ENCODE measurements around the gene MLN. TPM values are rescaled to one million over a fixed set of nuclear protein-coding genes. Genes with fewer than 3 reads are reported as not detected.

Gene MLN
- total RNA-seq, 6 experiments from 2014 or later, result not detected

DNA sequence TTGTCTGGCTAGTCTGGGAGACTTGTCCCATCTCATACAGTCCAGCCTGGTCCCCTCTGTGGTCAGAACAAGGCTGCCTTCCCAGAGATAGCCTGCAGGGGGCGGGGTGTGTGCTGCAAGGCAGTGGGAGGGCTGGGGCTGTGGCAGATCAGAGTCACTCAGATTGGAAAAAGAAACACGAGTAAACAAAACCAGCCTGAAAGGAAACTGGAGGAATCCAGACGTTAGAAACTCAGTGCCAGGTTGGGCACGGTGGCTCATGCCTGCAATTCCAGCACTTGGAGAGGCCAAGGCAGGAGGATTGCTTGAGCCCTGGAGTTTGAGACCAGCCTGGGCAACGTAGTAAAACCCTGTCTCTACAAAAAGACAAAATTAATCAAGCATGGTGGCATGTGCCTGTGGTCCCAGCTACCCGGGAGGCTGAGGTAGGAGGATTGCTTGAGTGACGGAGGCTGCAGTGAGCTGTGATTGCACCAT, 35.1 kb downstream of the MLN start:
- no peaks in the 10 kb centered on the region for H3K9me3 ChIP-seq
- H3K4me3 ChIP-seq, result no peak overlapping the region
- no peaks in the 10 kb centered on the region for H3K27me3 ChIP-seq
- peak; percentile 80 to 84 (median 84) for ATAC-seq
- WGBS (ENCODE audit: insufficient coverage, low coverage, low lambda C conversion rate, missing lambda C conversion rate), result 27% methylated on average over 5 of the region's 7 CpGs
- TF ChIP-seq POLR2A (IDR thresholded peaks at IDR 0.05), result no peak
- TF ChIP-seq, protein P1, sequence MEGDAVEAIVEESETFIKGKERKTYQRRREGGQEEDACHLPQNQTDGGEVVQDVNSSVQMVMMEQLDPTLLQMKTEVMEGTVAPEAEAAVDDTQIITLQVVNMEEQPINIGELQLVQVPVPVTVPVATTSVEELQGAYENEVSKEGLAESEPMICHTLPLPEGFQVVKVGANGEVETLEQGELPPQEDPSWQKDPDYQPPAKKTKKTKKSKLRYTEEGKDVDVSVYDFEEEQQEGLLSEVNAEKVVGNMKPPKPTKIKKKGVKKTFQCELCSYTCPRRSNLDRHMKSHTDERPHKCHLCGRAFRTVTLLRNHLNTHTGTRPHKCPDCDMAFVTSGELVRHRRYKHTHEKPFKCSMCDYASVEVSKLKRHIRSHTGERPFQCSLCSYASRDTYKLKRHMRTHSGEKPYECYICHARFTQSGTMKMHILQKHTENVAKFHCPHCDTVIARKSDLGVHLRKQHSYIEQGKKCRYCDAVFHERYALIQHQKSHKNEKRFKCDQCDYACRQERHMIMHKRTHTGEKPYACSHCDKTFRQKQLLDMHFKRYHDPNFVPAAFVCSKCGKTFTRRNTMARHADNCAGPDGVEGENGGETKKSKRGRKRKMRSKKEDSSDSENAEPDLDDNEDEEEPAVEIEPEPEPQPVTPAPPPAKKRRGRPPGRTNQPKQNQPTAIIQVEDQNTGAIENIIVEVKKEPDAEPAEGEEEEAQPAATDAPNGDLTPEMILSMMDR (IDR thresholded peaks at IDR 0.05), result peak; percentile 78 to 87 (median 83)
- H3K36me3 ChIP-seq, result peaks cover 0 to 7% (median 1%) of the 10 kb centered on the region in 4 donors
- DNase-seq, result peak; percentile 83 to 86 (median 84)
- H3K27ac ChIP-seq, result no peak overlapping the region
- intact Hi-C loops (cut with DNase I), result loop anchor here (10.0 kb wide), 3 partner anchors 54 to 386 kb away; partner anchors contain the start of genes BAK1 (in 1 of the 2) and UQCC2 (in 1 of the 2)
- peaks cover 0 to 3% (median 0%) of the 10 kb centered on the region in 4 donors for H3K4me1 ChIP-seq

DNA sequence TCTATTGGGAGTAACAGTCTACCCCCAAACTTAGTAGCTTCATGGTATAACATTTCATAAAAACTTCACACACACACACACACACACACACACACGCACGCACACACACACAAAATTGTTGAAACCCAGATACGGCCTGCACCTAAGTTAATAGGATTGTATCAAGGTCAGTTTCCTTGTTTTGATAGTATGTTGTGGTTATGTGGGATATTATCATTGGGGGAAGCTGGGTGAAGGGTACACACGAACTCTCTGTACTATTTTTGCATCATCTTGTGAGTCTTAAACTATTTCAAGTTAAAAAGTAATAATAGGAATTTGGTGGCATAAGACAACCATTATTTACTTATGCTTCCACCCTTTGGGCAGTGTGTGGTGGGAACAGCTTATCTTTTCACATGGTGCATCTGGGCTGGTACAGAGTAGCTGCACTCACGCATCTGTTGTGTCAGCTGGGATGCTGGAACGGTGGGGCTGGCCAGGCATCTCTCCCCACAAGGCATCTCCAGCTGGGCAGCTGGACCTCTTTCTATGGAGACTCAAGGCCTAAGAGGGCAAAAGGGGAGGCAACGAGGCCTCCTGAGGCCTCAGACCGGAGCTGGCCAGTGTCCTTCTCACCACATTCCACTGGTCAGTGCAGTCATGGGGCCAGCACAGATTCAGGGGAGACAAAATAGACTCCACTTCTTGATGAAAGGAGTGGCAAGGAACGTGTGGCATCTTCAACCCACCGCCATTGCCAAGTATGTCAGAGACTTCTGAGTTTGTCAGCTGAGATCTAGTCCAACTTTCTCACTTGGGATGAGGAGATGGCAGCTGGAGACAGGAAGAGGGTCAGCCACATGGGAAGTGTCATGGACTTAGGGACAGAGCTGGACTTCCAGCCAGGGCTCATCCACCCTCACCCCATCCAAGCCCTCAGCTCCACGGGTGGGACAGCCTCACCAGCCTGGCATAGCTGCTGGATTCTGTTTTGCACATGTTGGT, 36.6 kb downstream of the MLN start:
- peaks cover 0 to 4% (median 2%) of the 10 kb centered on the region in 4 donors for H3K4me1 ChIP-seq
- DNase-seq, result no peak
- 66% methylated on average over 9 of the region's 11 CpGs for WGBS (ENCODE audit: insufficient coverage, low coverage, low lambda C conversion rate, missing lambda C conversion rate)
- no peak overlapping the region for H3K4me3 ChIP-seq
- intact Hi-C loops (cut with DNase I), result loop anchor here (10.0 kb wide), 3 partner anchors 52 to 388 kb away; partner anchors contain the start of genes BAK1 (in 1 of the 2) and UQCC2 (in 1 of the 2)
- no peak overlapping the region for H3K27ac ChIP-seq
- TF ChIP-seq POLR2A (IDR thresholded peaks at IDR 0.05), result no peak
- TF ChIP-seq, protein P1 (IDR thresholded peaks at IDR 0.05), result no peak
- peaks cover 0 to 3% (median 0%) of the 10 kb centered on the region in 4 donors for H3K36me3 ChIP-seq
- no peaks in the 10 kb centered on the region for H3K9me3 ChIP-seq
- no peak for ATAC-seq
- no peaks in the 10 kb centered on the region for H3K27me3 ChIP-seq

DNA sequence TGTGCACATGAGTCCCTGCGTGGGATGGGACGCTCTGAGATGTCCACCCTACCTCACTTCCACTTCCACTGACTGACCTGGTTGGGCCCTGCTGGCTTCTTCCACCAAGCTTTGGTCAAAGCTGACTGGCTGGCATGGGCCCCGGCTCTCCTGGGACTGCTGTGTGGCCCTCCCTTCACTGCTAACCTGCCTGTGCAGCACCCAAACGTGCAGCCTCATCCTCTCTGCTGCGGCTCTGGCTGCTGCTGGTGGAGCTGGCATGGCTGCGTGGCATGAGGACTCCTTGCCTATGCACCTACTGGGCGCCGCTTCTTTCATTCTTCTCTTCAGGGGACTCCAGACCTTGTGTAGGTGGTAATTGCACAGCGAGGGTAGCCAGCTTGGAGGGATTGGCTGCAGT, 38.4 kb downstream of the MLN start:
- DNase-seq, result no peak
- H3K4me3 ChIP-seq, result no peak overlapping the region
- TF ChIP-seq, protein P1 (IDR thresholded peaks at IDR 0.05), result no peak
- TF ChIP-seq POLR2A (IDR thresholded peaks at IDR 0.05), result no peak
- no peaks in the 10 kb centered on the region for H3K9me3 ChIP-seq
- intact Hi-C loops (cut with DNase I), result loop anchor here (10.0 kb wide), 3 partner anchors 51 to 389 kb away; partner anchors contain the start of genes BAK1 (in 1 of the 2) and UQCC2 (in 1 of the 2)
- no peaks in the 10 kb centered on the region for H3K36me3 ChIP-seq
- peaks cover 0 to 20% (median 8%) of the 10 kb centered on the region in 4 donors for H3K4me1 ChIP-seq
- no peaks in the 10 kb centered on the region for H3K27me3 ChIP-seq
- no peak for ATAC-seq
- 76% methylated on average over 4 of the region's 9 CpGs for WGBS (ENCODE audit: insufficient coverage, low coverage, low lambda C conversion rate, missing lambda C conversion rate)
- H3K27ac ChIP-seq, result no peak overlapping the region

DNA sequence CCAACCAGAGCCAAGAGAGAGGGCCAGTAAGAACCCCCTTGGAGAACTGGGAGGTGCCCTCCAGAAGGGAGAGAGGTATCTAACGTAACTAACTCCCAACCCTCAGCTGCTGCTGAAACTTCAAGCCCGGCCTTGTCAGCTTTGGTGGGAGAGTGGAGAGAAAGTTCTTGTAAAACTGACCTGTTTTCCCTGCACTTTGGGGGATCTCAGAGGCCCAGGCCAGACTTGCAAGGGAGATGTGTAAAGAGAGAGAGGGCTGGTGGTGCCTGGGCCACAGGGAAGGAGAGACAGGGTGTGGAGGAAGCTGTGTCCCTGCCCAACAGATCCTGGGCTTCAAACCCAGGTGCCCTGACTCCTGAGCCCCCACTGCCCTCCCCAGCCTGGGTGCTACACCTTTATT, 39.8 kb downstream of the MLN start:
- WGBS (ENCODE audit: insufficient coverage, low coverage, low lambda C conversion rate, missing lambda C conversion rate), result 81% methylated on average over 2 of the region's 2 CpGs
- no peak for DNase-seq
- no peak for TF ChIP-seq POLR2A (IDR thresholded peaks at IDR 0.05)
- TF ChIP-seq, protein P1 (IDR thresholded peaks at IDR 0.05), result no peak
- no peak for ATAC-seq
- Histone ChIP-seq H3K36me3 (no peaks in the 10 kb centered on the region), H3K4me3 (no peak overlapping the region), H3K9me3 (no peaks in the 10 kb centered on the region), H3K27ac (no peak overlapping the region), H3K27me3 (no peaks in the 10 kb centered on the region), H3K4me1 (peaks cover 0 to 25% (median 10%) of the 10 kb centered on the region in 4 donors)
- intact Hi-C loops (cut with DNase I), result loop anchor here (5.0 to 10.0 kb wide), 4 partner anchors 49 to 391 kb away; partner anchors contain the start of genes UQCC2 (in 2 of the 2) and BAK1 (in 1 of the 2)
